ENCODE data around the gene SPN. TPM values are rescaled to one million over a fixed set of nuclear protein-coding genes. Genes with fewer than 3 reads are reported as not detected.

SPN gene
- total and polyA plus RNA-seq, 9 of the 15 experiments (the other 6 are each of a cell fraction or from before 2014, with no cell fraction given), result 24.3 to 225 (median 79.4) TPM

DNA sequence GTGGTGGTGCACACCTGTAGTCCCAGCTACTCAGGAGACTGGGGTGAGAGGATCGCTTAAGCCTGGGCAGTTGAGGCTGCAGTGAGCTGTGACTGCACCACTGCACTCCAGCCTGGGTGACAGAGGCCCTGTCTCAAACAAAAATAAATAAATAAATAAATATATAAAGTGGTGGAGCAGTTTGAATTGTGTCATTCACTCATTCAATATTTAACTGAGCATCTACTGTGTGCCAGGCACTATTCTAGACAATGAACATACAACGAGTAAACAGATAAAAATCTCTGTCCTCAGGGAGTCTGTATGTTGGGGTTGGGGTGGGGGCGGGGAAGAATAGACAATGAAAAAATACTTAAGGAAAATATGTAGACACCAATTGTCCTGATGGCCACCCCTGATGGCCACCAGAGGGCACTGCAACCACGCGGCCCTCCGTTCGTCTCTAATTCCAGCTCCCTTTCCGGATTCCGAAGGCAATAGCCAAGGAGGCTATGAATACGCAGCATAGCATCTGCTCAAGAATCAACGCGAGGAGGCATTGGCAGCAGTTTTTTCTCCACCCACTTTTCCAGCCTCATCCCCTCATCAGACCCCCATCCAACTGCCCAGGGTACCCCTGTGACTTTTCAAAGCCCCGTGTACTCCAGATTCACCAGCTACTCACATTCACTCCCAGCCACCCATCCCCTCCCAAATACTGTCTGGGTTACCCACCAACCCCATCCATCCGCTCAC lies 37.4 kb downstream of the SPN start (continued):
- TF ChIP-seq NEUROD1 (IDR thresholded peaks at IDR 0.05; ENCODE audit: borderline replicate concordance, low read depth, low read length, partially characterized antibody), result no peak
- no peak for TF ChIP-seq NFIX (CRISPR knock-in tag; IDR thresholded peaks at IDR 0.05; ENCODE audit: low read depth)
- no peak for TF ChIP-seq ZNF668 (CRISPR knock-in tag; IDR thresholded peaks at IDR 0.05)
- TF ChIP-seq RBM14 (IDR thresholded peaks at IDR 0.05; ENCODE audit: borderline replicate concordance, insufficient read depth, low read depth, low read length), result no peak
- no peak for TF ChIP-seq HEY1 (CRISPR knock-in tag; IDR thresholded peaks at IDR 0.05; ENCODE audit: borderline replicate concordance)
- TF ChIP-seq STAG1 (CRISPR knock-in tag; IDR thresholded peaks at IDR 0.05; ENCODE audit: borderline replicate concordance), result peak; percentile 44; the same call in 1 of the 2 replicates
- TF ChIP-seq RBM39 (optimal IDR thresholded peaks at IDR 0.05; ENCODE audit: low read depth, low read length), result no peak
- TF ChIP-seq, protein P1, sequence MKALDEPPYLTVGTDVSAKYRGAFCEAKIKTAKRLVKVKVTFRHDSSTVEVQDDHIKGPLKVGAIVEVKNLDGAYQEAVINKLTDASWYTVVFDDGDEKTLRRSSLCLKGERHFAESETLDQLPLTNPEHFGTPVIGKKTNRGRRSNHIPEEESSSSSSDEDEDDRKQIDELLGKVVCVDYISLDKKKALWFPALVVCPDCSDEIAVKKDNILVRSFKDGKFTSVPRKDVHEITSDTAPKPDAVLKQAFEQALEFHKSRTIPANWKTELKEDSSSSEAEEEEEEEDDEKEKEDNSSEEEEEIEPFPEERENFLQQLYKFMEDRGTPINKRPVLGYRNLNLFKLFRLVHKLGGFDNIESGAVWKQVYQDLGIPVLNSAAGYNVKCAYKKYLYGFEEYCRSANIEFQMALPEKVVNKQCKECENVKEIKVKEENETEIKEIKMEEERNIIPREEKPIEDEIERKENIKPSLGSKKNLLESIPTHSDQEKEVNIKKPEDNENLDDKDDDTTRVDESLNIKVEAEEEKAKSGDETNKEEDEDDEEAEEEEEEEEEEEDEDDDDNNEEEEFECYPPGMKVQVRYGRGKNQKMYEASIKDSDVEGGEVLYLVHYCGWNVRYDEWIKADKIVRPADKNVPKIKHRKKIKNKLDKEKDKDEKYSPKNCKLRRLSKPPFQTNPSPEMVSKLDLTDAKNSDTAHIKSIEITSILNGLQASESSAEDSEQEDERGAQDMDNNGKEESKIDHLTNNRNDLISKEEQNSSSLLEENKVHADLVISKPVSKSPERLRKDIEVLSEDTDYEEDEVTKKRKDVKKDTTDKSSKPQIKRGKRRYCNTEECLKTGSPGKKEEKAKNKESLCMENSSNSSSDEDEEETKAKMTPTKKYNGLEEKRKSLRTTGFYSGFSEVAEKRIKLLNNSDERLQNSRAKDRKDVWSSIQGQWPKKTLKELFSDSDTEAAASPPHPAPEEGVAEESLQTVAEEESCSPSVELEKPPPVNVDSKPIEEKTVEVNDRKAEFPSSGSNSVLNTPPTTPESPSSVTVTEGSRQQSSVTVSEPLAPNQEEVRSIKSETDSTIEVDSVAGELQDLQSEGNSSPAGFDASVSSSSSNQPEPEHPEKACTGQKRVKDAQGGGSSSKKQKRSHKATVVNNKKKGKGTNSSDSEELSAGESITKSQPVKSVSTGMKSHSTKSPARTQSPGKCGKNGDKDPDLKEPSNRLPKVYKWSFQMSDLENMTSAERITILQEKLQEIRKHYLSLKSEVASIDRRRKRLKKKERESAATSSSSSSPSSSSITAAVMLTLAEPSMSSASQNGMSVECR (CRISPR knock-in tag; IDR thresholded peaks at IDR 0.05), result no peak
- no peak for TF ChIP-seq POLR2AphosphoS5 (IDR thresholded peaks at IDR 0.05; ENCODE audit: control insufficient read depth, insufficient read depth, low read depth, low read length)
- TF ChIP-seq, protein P2, sequence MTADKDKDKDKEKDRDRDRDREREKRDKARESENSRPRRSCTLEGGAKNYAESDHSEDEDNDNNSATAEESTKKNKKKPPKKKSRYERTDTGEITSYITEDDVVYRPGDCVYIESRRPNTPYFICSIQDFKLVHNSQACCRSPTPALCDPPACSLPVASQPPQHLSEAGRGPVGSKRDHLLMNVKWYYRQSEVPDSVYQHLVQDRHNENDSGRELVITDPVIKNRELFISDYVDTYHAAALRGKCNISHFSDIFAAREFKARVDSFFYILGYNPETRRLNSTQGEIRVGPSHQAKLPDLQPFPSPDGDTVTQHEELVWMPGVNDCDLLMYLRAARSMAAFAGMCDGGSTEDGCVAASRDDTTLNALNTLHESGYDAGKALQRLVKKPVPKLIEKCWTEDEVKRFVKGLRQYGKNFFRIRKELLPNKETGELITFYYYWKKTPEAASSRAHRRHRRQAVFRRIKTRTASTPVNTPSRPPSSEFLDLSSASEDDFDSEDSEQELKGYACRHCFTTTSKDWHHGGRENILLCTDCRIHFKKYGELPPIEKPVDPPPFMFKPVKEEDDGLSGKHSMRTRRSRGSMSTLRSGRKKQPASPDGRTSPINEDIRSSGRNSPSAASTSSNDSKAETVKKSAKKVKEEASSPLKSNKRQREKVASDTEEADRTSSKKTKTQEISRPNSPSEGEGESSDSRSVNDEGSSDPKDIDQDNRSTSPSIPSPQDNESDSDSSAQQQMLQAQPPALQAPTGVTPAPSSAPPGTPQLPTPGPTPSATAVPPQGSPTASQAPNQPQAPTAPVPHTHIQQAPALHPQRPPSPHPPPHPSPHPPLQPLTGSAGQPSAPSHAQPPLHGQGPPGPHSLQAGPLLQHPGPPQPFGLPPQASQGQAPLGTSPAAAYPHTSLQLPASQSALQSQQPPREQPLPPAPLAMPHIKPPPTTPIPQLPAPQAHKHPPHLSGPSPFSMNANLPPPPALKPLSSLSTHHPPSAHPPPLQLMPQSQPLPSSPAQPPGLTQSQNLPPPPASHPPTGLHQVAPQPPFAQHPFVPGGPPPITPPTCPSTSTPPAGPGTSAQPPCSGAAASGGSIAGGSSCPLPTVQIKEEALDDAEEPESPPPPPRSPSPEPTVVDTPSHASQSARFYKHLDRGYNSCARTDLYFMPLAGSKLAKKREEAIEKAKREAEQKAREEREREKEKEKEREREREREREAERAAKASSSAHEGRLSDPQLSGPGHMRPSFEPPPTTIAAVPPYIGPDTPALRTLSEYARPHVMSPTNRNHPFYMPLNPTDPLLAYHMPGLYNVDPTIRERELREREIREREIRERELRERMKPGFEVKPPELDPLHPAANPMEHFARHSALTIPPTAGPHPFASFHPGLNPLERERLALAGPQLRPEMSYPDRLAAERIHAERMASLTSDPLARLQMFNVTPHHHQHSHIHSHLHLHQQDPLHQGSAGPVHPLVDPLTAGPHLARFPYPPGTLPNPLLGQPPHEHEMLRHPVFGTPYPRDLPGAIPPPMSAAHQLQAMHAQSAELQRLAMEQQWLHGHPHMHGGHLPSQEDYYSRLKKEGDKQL (CRISPR knock-in tag; IDR thresholded peaks at IDR 0.05; ENCODE audit: borderline replicate concordance), result no peak
- TF ChIP-seq, protein P3, sequence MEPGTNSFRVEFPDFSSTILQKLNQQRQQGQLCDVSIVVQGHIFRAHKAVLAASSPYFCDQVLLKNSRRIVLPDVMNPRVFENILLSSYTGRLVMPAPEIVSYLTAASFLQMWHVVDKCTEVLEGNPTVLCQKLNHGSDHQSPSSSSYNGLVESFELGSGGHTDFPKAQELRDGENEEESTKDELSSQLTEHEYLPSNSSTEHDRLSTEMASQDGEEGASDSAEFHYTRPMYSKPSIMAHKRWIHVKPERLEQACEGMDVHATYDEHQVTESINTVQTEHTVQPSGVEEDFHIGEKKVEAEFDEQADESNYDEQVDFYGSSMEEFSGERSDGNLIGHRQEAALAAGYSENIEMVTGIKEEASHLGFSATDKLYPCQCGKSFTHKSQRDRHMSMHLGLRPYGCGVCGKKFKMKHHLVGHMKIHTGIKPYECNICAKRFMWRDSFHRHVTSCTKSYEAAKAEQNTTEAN (CRISPR knock-in tag; IDR thresholded peaks at IDR 0.05), result no peak
- TF ChIP-seq CXXC5 (CRISPR knock-in tag; IDR thresholded peaks at IDR 0.05), result no peak
- no peak for TF ChIP-seq SMARCA5 (IDR thresholded peaks at IDR 0.05)
- TF ChIP-seq YBX1 (IDR thresholded peaks at IDR 0.05), result no peak
- no peak for TF ChIP-seq ZNF436 (CRISPR knock-in tag; IDR thresholded peaks at IDR 0.05)
- TF ChIP-seq OTX1 (CRISPR knock-in tag; IDR thresholded peaks at IDR 0.05), result no peak
- no peak for TF ChIP-seq NR2F6 (CRISPR knock-in tag; IDR thresholded peaks at IDR 0.05)
